Naive thymus-derived CD4-positive, alpha-beta T cell (primary cell): ENCODE data around the gene BAD. TPM values are rescaled to one million over a fixed set of nuclear protein-coding genes. Genes with fewer than 3 reads are reported as not detected.

Source experiments
- ATAC-seq: fragments of 150-1000 bp; cut with Tn5 transposase; 2 replicates; pipeline ENCODE4 v1.10.0; 2021; ENCODE audit warnings: mild to moderate bottlenecking, moderate library complexity
- CTCF ChIA-PET: fragments of 350-600 bp; sonication (Branson Sonifier 250); formaldehyde crosslinking; loops from one replicate; lab custom pipeline; 2021; ENCODE audit warnings: antibody characterized with exemption; lab: Charles Lee
- POLR2A ChIA-PET: fragments of 350-600 bp; sonication (Branson Sonifier 250); formaldehyde crosslinking; loops from one replicate; lab custom pipeline; 2021; ENCODE audit warnings: antibody characterized with exemption, inconsistent platforms; lab: Charles Lee
- DNase-seq, 9 donors: peaks; one replicate each; pipeline versions ENCODE4 v3.0.0 to v3.0.0-alpha.2; 2020 to 2022; ENCODE audit warnings: mixed read lengths in 1 of 9
- H3K27ac ChIP-seq: one replicate; pipeline ENCODE4 v1.7.0; 2013; ENCODE audit warnings: mild to moderate bottlenecking, low read depth, low read length, moderate library complexity
- H3K27me3 ChIP-seq, 2 donors: one replicate each; pipeline ENCODE4 v1.7.0; 2013; ENCODE audit warnings: low read length in 2 of 2, mild to moderate bottlenecking in 2 of 2, moderate library complexity in 2 of 2; ENCODE audit not compliant: control insufficient read depth in 2 of 2, insufficient read depth in 2 of 2
- H3K36me3 ChIP-seq, 3 experiments: 1 replicate in 2 of 3; 2 replicates in 1 of 3; pipeline ENCODE4 v1.7.0; 2013; ENCODE audit warnings: low read length in 3 of 3, mild to moderate bottlenecking in 3 of 3, moderate library complexity in 1 of 3; ENCODE audit not compliant: insufficient read depth in 3 of 3, control insufficient read depth in 2 of 3
- H3K4me1 ChIP-seq, 2 donors: one replicate each; pipeline ENCODE4 v1.7.0; 2013; ENCODE audit warnings: low read length in 2 of 2, mild to moderate bottlenecking in 2 of 2, moderate library complexity in 1 of 2; ENCODE audit not compliant: control insufficient read depth in 2 of 2, insufficient read depth in 2 of 2
- H3K4me3 ChIP-seq: 2 replicates; pipeline ENCODE4 v1.7.0; 2013; ENCODE audit warnings: mild to moderate bottlenecking, low read length
- H3K9me3 ChIP-seq, 3 experiments: 1 replicate in 2 of 3; 2 replicates in 1 of 3; pipeline ENCODE4 v1.7.0; 2013; ENCODE audit warnings: low read length in 3 of 3; ENCODE audit not compliant: control insufficient read depth in 2 of 3
- H3K27ac Mint-ChIP-seq, 9 donors: one replicate each; pipeline ENCODE4 v1.8.0; 2020 to 2022; ENCODE audit warnings: mixed read lengths in 9 of 9, mild to moderate bottlenecking in 8 of 9, moderate library complexity in 5 of 9, inconsistent platforms in 2 of 9
- H3K27me3 Mint-ChIP-seq, 5 donors: one replicate each; pipeline ENCODE4 v1.8.0; 2021 to 2022; ENCODE audit warnings: mixed read lengths in 5 of 5, mild to moderate bottlenecking in 1 of 5
- H3K36me3 Mint-ChIP-seq, 5 donors: one replicate each; pipeline ENCODE4 v1.8.0; 2020 to 2022; ENCODE audit warnings: mixed read lengths in 5 of 5, mild to moderate bottlenecking in 3 of 5, inconsistent platforms in 1 of 5
- H3K4me1 Mint-ChIP-seq, 7 donors: one replicate each; pipeline ENCODE4 v1.8.0; 2020 to 2022; ENCODE audit warnings: mixed read lengths in 7 of 7, mild to moderate bottlenecking in 3 of 7, inconsistent platforms in 1 of 7
- H3K4me3 Mint-ChIP-seq, 10 donors: one replicate each; pipeline ENCODE4 v1.8.0; 2020 to 2022; ENCODE audit warnings: mild to moderate bottlenecking in 10 of 10, mixed read lengths in 10 of 10, moderate library complexity in 6 of 10, inconsistent platforms in 2 of 10
- H3K9me3 Mint-ChIP-seq, 11 donors: one replicate each; pipeline ENCODE4 v1.8.0; 2020 to 2022; ENCODE audit warnings: mixed read lengths in 11 of 11, mild to moderate bottlenecking in 4 of 11, inconsistent platforms in 1 of 11, moderate library complexity in 1 of 11
- intact Hi-C, 2 donors: fragments of 100-400 bp; cut with micrococcal nuclease; formaldehyde crosslinking; loops; one replicate each; pipeline ENCODE4 v1.15.1; 2023
- polyA plus RNA-seq, 2 donors: library from polyadenylated mRNA; unstranded; fragments of 300-500 nt; fragmentation: Illumina TruSeq; gene quantifications; one replicate each; pipeline ENCODE4 v1.2.3, GENCODE V29; 2021
- total RNA-seq, 6 experiments: library from RNA in 5 of 6; stranded (reverse) in 5 of 6; gene quantifications; 1 replicate in 5 of 6; 2 replicates in 1 of 6; pipeline ENCODE4 v1.2.3 and lab custom pipeline; 2021 to 2026

Gene BAD
- total RNA-seq: 10 to 100 TPM; 17.5 to 41.1 (median 22.7) TPM
- 10 to 100 TPM; 40.3 TPM for polyA plus RNA-seq
- total RNA-seq (lab: John Stamatoyannopoulos, UW): 28.8 reads per million, percentile 59 among the genes with 10 or more reads in this experiment

DNA sequence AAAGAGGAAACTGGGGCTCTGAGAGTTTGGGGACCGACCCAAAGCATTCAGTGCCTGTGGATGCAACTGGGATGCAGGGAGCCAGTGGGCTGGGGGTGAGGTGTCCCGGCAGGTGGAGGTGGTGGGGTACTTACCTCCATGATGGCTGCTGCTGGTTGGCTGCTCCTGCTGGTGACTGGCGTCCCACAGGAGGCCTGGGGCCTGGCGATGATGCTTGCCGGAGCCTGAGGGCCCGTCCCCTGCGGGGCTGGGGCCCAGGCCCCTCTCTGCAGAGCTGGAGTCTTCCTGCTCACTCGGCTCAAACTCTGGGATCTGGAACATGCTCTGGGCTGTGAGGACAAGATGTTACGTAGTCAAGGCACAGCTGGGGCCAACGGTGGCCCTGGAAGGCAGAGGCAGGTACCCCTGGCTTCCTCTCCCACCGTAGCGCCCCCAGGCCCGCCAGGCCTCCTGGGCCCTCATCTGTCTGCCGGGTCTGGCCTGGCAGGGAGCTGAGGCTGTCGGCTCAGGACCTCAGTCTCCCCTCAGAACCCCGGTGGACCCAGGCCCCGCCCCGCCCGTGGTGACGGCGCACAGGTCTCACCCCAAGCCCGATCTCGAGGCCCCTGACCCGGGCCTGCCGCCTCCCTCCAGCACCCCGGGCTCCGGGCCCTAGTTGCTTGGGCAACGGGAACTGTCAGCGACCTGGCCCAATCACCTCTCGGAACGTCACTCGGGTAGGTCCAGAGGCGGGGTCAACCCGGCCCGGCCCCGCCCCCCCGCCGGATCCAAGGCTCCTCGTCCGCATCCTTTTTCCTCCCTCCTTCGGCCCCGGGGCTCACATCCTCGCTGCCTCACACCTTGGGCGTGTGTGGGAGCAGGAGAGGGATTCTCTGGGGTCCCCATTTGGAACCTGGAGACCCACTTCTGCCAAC is at the start of gene BAD:
BAD (minus strand) TSS at position 618 of the 914 bp plus-strand sequence; CDS start at position 321, 297 bp downstream.
- Mint-ChIP-seq H3K27me3 (no peaks in the 10 kb centered on the region), H3K4me1 (peaks cover 8 to 25% (median 18%) of the 10 kb centered on the region in 7 donors), H3K4me3 (peak within 1 kb of the TSS; percentile 84 to 93 (median 89)), H3K27ac (peak within 1 kb of the TSS; percentile 81 to 98 (median 95)), H3K9me3 (no peaks in the 10 kb centered on the region), H3K36me3 (peaks cover 0 to 6% (median 0%) of the 10 kb centered on the region in 5 donors)
- POLR2A ChIA-PET: interaction anchor here (0.6 to 7.1 kb wide), 19 partner anchors 9 to 1443 kb away, joined by 3 to 104 read pairs (median 5); partner anchors contain the start of genes CATSPERZ, DNAJC4, FERMT3 and PPP1R14B
- Histone ChIP-seq H3K4me3 (peak within 1 kb of the TSS; percentile 100), H3K27me3 (no peaks in the 10 kb centered on the region), H3K4me1 (peaks cover 11 to 17% of the 10 kb centered on the region in 2 donors), H3K36me3 (peaks cover 0 to 6% (median 0%) of the 10 kb centered on the region in 3 experiments), H3K9me3 (no peaks in the 10 kb centered on the region), H3K27ac (peak within 1 kb of the TSS; percentile 99)
- DNase-seq: peak; percentile 77 to 92 (median 87)
- CTCF ChIA-PET: interaction anchor here (1.2 to 2.0 kb wide), 5 partner anchors 13 to 80 kb away, joined by 3 to 15 read pairs (median 4); partner anchors contain the start of gene PRDX5
- peak; percentile 87 for ATAC-seq
- intact Hi-C loops: loop anchor here in 1 of 2 donors (2.0 kb wide), 1 partner anchor 44 kb away; the partner anchor contains the start of gene FKBP2

DNA sequence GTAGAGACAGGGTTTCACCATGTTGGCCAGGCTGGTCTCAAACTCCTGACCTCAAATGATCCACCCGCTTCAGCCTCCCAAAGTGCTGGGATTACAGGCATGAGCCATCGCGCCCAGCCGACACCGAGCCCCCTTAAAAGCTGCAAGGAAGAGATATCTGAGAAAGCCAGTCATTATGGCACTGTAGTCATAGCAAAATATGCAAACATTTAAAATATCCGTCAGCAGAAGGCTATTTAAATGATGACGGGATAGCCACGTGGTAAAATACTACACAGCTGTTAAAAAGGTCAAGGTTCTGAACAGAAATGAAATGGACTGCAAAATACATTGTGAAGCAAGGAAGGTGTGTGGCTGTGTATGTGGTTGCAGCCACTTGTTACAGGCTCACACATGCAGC is 49.1 kb upstream of the BAD start:
- DNase-seq (no peak), ATAC-seq (no peak)
- peaks cover 0 to 26% (median 12%) of the 10 kb centered on the region in 7 donors for H3K4me1 Mint-ChIP-seq
- POLR2A ChIA-PET: interaction anchor here (1.2 to 2.0 kb wide), 2 partner anchors 10 to 49 kb away, joined by 5 read pairs; partner anchors contain the start of gene BAD
- Histone ChIP-seq H3K27me3 (no peaks in the 10 kb centered on the region), H3K9me3 (no peaks in the 10 kb centered on the region), H3K4me3 (no peak overlapping the region), H3K36me3 (peaks cover 0 to 11% (median 4%) of the 10 kb centered on the region in 3 experiments), H3K4me1 (peaks cover 4 to 8% of the 10 kb centered on the region in 2 donors), H3K27ac (no peak overlapping the region)
- intact Hi-C loops: no loop called here
- no peak overlapping the region for H3K4me3 Mint-ChIP-seq
- H3K9me3 Mint-ChIP-seq: no peaks in the 10 kb centered on the region
- H3K27me3 Mint-ChIP-seq: no peaks in the 10 kb centered on the region
- peaks cover 0 to 10% (median 8%) of the 10 kb centered on the region in 5 donors for H3K36me3 Mint-ChIP-seq
- CTCF ChIA-PET: no interaction called here
- no peak overlapping the region for H3K27ac Mint-ChIP-seq

DNA sequence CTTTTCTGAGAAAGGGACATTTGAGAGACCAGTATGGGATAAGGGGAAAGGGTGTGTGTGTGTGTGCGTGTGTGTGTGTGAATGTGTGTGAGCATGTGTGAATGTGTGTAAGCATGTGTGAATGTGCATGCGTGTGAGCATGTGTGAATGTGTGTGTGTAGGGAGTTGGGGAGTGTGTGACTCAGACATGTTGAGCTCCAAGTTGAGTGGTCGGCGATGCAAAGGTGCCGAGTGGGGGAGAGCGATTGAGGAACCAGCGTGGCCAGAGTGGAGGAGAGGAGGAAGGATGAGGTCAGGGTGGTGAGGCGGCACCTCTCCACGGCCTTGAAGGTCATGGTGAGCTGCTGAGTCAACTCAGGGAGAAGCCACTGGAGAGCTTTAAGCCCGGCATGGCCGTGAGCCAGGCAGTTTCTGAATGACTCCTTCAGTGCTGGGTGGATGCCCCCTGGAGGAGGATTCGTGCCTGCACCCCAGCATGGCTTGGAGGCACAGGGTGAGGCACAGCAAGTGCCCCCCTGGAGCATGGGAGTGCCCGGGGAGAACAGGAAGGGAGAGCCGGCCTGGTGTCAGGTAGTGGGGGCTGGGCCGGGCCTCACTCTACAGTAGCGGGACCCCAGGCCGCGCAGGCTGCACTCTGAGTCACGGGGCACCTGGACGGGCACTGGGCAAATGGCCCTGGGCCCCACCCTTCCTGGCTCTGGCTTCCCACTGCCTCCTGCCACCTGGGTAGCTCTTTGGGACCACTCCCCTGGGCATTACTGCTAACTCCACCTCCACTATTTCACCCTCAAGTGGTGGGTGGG is 47.3 kb upstream of the BAD start:
- ATAC-seq (peak; percentile 92), DNase-seq (peak; percentile 33 to 76 (median 49))
- no peaks in the 10 kb centered on the region for H3K27me3 ChIP-seq
- peaks cover 4 to 8% of the 10 kb centered on the region in 2 donors for H3K4me1 ChIP-seq
- no peak overlapping the region for H3K4me3 ChIP-seq
- H3K4me1 Mint-ChIP-seq: peaks cover 0 to 14% (median 7%) of the 10 kb centered on the region in 7 donors
- intact Hi-C loops: loop anchor here (1.0 kb wide), 1 partner anchor 13 kb away; the partner anchor contains the start of gene PRDX5 (in 2 of the 2)
- H3K9me3 Mint-ChIP-seq: peaks cover 0 to 3% (median 0%) of the 10 kb centered on the region in 11 donors
- H3K4me3 Mint-ChIP-seq: peak overlapping the region in 3 of 10 donors; percentile 1 to 31 (median 27)
- H3K27me3 Mint-ChIP-seq: no peaks in the 10 kb centered on the region
- POLR2A ChIA-PET: interaction anchor here (0.6 to 2.0 kb wide), 4 partner anchors 11 to 47 kb away, joined by 3 to 10 read pairs (median 4); partner anchors contain the start of genes BAD, PRDX5 and TRMT112
- H3K9me3 ChIP-seq: no peaks in the 10 kb centered on the region
- no peak overlapping the region for H3K27ac ChIP-seq
- H3K27ac Mint-ChIP-seq: peak overlapping the region in 6 of 9 donors; percentile 8 to 62 (median 33)
- H3K36me3 ChIP-seq: peaks cover 0 to 8% (median 0%) of the 10 kb centered on the region in 3 experiments
- CTCF ChIA-PET: interaction anchor here (0.7 to 2.0 kb wide), 5 partner anchors 8 to 127 kb away, joined by 3 to 10 read pairs (median 4); partner anchors contain the start of genes ESRRA, PRDX5 and TRMT112
- H3K36me3 Mint-ChIP-seq: peaks cover 0 to 4% (median 0%) of the 10 kb centered on the region in 5 donors

DNA sequence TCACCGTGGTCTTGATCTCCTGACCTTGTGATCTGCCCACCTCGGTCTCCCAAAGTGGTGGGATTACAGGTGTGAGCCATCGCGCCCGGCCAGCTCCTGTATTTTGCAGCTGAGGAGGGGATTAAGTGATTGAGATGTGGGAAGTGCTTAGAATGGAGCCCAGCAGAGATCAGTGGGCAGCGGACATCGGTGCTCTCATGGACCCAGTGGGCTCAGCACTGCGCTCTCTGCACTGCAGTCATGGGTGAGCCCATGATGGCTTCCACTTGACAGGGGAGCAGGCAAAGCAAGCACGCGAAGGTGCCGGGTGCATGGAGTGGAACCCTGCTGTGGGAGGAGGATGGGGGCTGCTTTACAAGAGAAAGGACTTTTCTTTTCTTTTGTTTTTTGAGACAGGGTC is 46.4 kb upstream of the BAD start:
- Mint-ChIP-seq H3K27ac (peak overlapping the region in 2 of 9 donors; percentile 36 to 42), H3K36me3 (peaks cover 0 to 4% (median 0%) of the 10 kb centered on the region in 5 donors), H3K27me3 (no peaks in the 10 kb centered on the region), H3K9me3 (peaks cover 0 to 4% (median 0%) of the 10 kb centered on the region in 11 donors), H3K4me1 (peaks cover 0 to 14% (median 7%) of the 10 kb centered on the region in 7 donors), H3K4me3 (no peak overlapping the region)
- peaks cover 4 to 8% of the 10 kb centered on the region in 2 donors for H3K4me1 ChIP-seq
- H3K4me3 ChIP-seq: no peak overlapping the region
- ChIA-PET POLR2A (interaction anchor here (0.6 to 1.7 kb wide), 6 partner anchors 12 to 710 kb away, joined by 3 to 10 read pairs (median 3); partner anchors contain the start of genes PRDX5, SAC3D1 and TRMT112), CTCF (interaction anchor here (0.8 to 2.0 kb wide), 3 partner anchors 13 to 126 kb away, joined by 4 to 10 read pairs (median 7); partner anchors contain the start of genes ESRRA, PRDX5 and TRMT112)
- ATAC-seq: no peak
- H3K27me3 ChIP-seq: no peaks in the 10 kb centered on the region
- no peak overlapping the region for H3K27ac ChIP-seq
- intact Hi-C loops: loop anchor here (1.0 kb wide), 1 partner anchor 13 kb away; the partner anchor contains the start of gene PRDX5 (in 2 of the 2)
- DNase-seq: no peak
- no peaks in the 10 kb centered on the region for H3K9me3 ChIP-seq
- peaks cover 0 to 8% (median 0%) of the 10 kb centered on the region in 3 experiments for H3K36me3 ChIP-seq

- ATAC-seq: no peak
- CTCF ChIA-PET: no interaction called here
- POLR2A ChIA-PET: no interaction called here
- intact Hi-C loops: no loop called here
- peaks cover 0 to 12% (median 7%) of the 10 kb centered on the region in 7 donors for H3K4me1 Mint-ChIP-seq
- no peak overlapping the region for H3K27ac ChIP-seq
- no peaks in the 10 kb centered on the region for H3K9me3 ChIP-seq
- H3K27ac Mint-ChIP-seq: no peak overlapping the region
- no peak overlapping the region for H3K4me3 Mint-ChIP-seq
- no peak for DNase-seq
- no peaks in the 10 kb centered on the region for H3K27me3 ChIP-seq
- H3K4me1 ChIP-seq: peaks cover 4 to 8% of the 10 kb centered on the region in 2 donors
- H3K9me3 Mint-ChIP-seq: peaks cover 0 to 4% (median 0%) of the 10 kb centered on the region in 11 donors
- H3K36me3 ChIP-seq: peaks cover 0 to 3% (median 0%) of the 10 kb centered on the region in 3 experiments
- H3K27me3 Mint-ChIP-seq: no peaks in the 10 kb centered on the region
- no peak overlapping the region for H3K4me3 ChIP-seq
- H3K36me3 Mint-ChIP-seq: no peaks in the 10 kb centered on the region
These were observed 43.5 kb upstream of the BAD start for GRCh38 chr11:64327993-64328392.
